ENCODE results near the gene CSH1.

- TF ChIP-seq JUNB (IDR thresholded peaks at IDR 0.05) (no peak), TP53 (CRISPR knock-in tag; IDR thresholded peaks at IDR 0.05) (no peak), USF2 (IDR thresholded peaks at IDR 0.05) (no peak)
Observed at GRCh38 chr17:63931981-63932561, 35.7 kb upstream of the CSH1 start, which contains the start of gene CD79B.

Measured in A549 (cell line).